ENCODE data around the gene SUSD1.
"Not testable (repeated sequence)": the region's sequence is repeated elsewhere in the genome, so short reads cannot be mapped to it uniquely, and the experiment has no call there.

SUSD1 gene

GRCh38 chr9:112094241-112094640 lies 80.9 kb downstream of the SUSD1 start:
- no peak for DNase-seq

DNA sequence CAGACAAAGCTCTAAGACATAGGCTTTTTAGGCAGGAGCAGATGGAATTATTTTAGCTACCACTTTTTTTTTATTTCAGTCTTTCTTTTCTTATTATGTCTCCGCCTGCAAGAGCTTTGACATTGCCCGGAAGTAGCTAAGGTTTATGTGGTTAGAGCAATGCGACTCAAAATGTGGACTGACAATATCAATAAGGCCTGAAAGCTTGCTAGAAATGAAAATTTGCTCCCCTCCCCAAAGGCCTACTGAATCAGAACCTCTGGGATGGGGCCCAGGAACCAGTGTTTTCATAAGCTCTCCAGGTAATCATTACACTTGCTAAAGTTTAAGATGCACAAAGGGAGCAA lies 81.3 kb downstream of the SUSD1 start:
- peak; percentile 10 for DNase-seq

- DNase-seq = no peak
Observed at GRCh38 chr9:112093147-112093869, 81.8 kb downstream of the SUSD1 start.

GRCh38 chr9:112091810-112092209 lies 83.3 kb downstream of the SUSD1 start:
- DNase-seq = no peak

DNA sequence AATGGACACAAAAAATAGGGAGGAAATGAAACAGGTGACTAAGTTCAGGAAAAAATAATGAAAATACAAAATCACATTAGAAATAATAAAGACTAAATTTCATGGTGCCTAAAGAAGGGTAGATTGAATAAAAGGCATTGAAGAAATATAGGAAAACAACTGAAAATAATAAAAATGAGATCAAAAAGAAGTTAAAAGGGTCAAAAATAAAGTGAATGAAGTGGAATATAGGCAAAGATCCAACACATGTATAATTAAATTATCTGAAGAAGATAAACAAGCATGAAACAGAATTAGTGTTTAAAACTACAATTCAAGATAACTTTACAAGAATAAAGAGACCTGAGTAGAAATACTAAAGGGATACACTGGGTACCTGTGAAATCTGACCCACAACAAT lies 87.6 kb downstream of the SUSD1 start:
- DNase-seq = no peak

DNA sequence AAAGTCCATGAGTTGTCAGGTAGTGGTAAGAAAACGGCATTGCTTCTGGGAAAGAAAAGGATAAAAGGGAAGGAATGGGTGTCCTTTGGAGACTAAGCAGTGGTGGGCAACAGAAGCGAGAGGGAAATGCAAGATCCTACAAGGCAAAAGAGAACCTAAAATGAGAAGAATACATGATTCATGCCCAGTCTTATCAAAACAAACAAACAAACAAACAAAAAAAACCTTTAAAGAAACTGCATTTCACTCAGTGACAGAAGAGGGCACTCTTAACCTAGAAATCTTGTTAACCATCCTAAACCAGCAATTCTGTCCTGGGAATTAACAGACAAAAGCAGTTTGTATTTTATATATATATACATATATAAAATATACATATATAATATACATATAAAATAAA lies 88.5 kb downstream of the SUSD1 start:
- peak; percentile 15 for DNase-seq

DNA sequence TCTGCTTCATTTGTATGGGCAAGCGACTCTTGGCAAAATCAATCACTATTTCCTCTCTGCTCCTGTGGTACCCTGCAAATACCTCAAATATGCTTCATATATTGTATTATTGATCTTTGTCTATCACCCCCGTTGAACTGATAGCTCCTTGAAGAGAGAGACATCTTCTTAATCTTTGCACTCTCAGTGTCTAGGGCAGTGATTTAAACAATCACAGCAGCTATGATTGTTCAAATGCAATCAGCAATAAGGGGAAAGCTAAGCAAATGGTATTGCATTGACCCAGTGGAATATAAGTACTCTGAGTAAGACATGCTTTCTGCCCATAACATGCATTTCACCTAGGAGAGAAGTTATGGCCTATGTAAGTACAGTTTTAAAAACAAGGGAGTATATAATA lies 90.2 kb downstream of the SUSD1 start:
- no peak for DNase-seq

GRCh38 chr9:112084334-112084733 lies 90.8 kb downstream of the SUSD1 start:
- no peak for DNase-seq

DNA sequence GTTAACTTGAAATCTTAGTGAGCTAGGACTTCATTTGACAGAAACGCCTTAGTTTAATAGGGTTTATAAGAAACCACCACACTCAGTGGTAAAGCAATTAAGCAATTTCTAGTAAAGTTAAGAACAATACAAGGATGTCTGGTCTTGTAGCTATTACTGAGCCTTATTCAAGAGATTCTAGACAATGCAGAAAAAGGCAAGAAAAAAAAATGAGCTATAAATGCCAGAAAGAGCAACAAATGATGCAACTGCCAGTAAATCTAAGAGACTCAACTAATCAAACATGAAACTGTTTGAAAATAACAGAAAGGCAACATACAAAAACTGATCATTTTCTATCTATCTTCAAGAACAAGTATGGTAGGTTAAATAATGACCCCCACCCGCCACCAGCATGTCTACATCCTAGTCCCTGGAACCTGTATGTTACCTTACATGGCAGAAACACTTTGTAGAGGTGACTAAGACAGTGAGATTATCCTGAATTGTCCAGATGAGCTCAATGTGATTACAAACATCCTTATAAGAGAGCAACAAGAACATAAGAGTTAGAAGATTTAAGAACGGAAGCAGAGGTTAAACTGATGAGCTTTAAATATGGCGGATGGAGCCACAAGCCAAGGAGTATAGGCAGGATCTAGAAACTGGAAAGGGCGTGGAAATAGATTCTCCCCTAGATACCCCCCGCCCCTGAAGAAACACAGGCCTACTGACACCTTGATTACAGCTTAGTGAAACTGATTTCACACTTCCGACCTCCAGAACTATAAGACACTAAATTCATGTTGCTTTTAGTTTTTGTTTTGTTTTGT lies 93.0 kb downstream of the SUSD1 start:
- DNase-seq = no peak

GRCh38 chr9:112080831-112081542 lies 94.1 kb downstream of the SUSD1 start:
- DNase-seq = no peak

DNA sequence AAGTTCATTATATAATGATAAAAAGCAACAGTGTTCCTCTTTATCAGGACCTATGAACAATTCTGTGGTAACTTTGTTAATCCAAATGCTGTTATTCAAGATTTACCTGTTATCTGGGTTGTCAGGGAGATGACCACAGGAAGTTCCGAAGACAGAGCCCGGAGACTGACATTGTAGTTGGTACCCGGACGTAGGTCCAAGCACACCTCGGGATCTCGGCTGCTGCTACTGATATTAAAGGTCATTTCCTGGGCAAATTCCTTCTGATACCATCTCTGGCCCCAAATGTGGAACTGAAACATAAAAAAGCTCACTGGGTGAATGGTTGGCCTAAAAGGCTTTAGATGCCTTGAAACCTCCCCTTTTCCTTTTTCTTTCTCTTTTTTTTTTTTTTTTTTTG lies 96.7 kb downstream of the SUSD1 start:
- no peak for DNase-seq

DNA sequence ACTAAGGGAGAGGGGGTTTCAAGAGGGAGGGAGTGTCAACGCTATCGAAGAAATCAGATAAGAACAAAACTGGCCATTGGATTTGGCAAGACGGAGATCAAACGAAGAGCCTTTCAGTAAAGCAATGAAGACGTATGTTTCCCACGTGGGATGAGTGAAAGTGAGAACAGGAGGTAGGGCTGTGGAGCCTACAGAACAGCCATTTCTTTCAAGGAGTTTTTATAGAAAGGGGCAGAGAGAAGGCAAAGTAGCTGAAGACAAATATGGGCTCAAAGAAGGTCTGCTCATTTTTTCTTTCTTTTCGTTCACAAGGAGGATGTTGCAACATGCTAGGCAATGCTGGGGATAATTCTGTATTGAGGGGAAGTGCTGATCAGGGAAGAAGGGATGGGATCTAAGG lies 98.3 kb downstream of the SUSD1 start:
- DNase-seq = no peak

- no peak for DNase-seq
Observed at GRCh38 chr9:112075009-112075378, 100.1 kb downstream of the SUSD1 start.

GRCh38 chr9:112074250-112075008 lies 100.7 kb downstream of the SUSD1 start:
- DNase-seq = peak; percentile 80

- DNase-seq = not testable (repeated sequence)
Observed at GRCh38 chr9:112073639-112074173, 101.4 kb downstream of the SUSD1 start.

- no peak for DNase-seq
Observed at GRCh38 chr9:112072721-112073638, 102.1 kb downstream of the SUSD1 start.

GRCh38 chr9:112069318-112070169 lies 105.6 kb downstream of the SUSD1 start:
- DNase-seq = no peak

- DNase-seq = no peak
Observed at GRCh38 chr9:112065806-112066606, 109.1 kb downstream of the SUSD1 start.

DNA sequence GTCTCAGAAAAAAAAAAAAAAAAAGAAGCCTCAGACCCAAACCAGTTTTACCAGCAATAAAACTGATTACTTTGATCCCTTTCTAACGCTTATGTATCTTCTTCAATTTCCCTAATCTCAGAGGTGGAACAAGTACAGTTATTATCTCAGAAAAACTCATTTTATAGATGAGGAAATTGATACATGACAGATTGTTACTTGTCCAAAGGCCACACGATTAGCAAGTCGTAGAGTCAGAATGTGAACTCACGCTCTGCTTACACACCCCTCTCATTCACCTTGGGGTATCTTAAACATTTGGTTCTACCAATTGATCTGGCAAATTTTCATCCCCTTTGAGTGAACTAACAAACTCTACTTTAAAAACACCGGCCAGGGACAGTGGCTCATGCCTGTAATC lies 110.2 kb downstream of the SUSD1 start:
- no peak for DNase-seq

DNA sequence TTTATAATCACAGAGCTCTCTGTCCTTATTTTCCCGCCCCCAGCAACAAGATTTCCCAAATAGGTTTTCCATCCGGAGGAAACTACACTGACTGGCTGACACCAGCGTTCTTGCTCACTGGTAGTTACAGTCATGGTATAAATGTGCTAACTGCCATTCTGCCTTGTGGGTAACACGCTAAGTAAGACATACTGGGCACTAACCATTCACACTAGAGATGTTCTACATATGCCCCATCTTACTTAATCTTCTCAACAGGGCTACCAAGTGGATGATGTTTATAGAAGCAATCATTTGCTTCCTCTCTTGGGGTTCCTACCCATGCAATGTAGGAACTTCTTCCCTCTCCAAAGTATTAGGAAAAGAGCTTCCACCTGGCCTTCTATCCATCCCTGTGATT lies 111.5 kb downstream of the SUSD1 start:
- DNase-seq = no peak

All from CD4-positive, alpha-beta T cell treated with Interleukin-4 for 4 hours (primary cell).